Stimulated activated CD4-positive, alpha-beta T cell treated with anti-CD3 and anti-CD28 coated beads, TNF-alpha, amount 100 ng/mL, for 24 hours (primary cell): ENCODE measurements around the gene PITPNM3.
A peak's percentile ranks its signal among the peaks of the same experiment; 100 is the strongest.

ENCODE experiments used
- DNase-seq, 3 experiments: peaks; one replicate each; pipeline ENCODE4 v3.0.0-alpha.2; 2020; ENCODE audit warnings: low read depth in 3 of 3

PITPNM3 gene

GRCh38 chr17:6479622-6480302, 76.6 kb downstream of the PITPNM3 start:
- DNase-seq, result no peak

- no peak for DNase-seq
These were observed 77.9 kb downstream of the PITPNM3 start for GRCh38 chr17:6478486-6478885.

GRCh38 chr17:6477831-6478383, 78.4 kb downstream of the PITPNM3 start:
- DNase-seq, result no peak

GRCh38 chr17:6476810-6477179, 79.6 kb downstream of the PITPNM3 start:
- no peak for DNase-seq

- DNase-seq, result no peak
These were observed 80.1 kb downstream of the PITPNM3 start for GRCh38 chr17:6476076-6476809.

- no peak for DNase-seq
These were observed 80.9 kb downstream of the PITPNM3 start for GRCh38 chr17:6475411-6475810.

GRCh38 chr17:6474906-6475305, 81.4 kb downstream of the PITPNM3 start:
- DNase-seq, result no peak

- DNase-seq, result no peak
These were observed 82.0 kb downstream of the PITPNM3 start for GRCh38 chr17:6474376-6474775.

GRCh38 chr17:6473128-6473767, 83.1 kb downstream of the PITPNM3 start:
- DNase-seq, result peak; percentile 33 to 66 (median 52)

- DNase-seq, result no peak
These were observed 83.8 kb downstream of the PITPNM3 start for GRCh38 chr17:6472517-6472916.

GRCh38 chr17:6471531-6472465, 84.6 kb downstream of the PITPNM3 start:
- no peak for DNase-seq

- DNase-seq, result no peak
These were observed 85.4 kb downstream of the PITPNM3 start for GRCh38 chr17:6470751-6471521.

- DNase-seq, result no peak
These were observed 86.1 kb downstream of the PITPNM3 start for GRCh38 chr17:6470146-6470718.

GRCh38 chr17:6468051-6468790, 88.1 kb downstream of the PITPNM3 start:
- DNase-seq, result no peak

- DNase-seq, result no peak
These were observed 88.8 kb downstream of the PITPNM3 start for GRCh38 chr17:6467567-6467966.

- DNase-seq, result no peak
These were observed 91.0 kb downstream of the PITPNM3 start for GRCh38 chr17:6465206-6466003.

GRCh38 chr17:6464446-6465041, 91.8 kb downstream of the PITPNM3 start:
- DNase-seq, result no peak
